ENCODE measurements around the gene PHF20.

DNA sequence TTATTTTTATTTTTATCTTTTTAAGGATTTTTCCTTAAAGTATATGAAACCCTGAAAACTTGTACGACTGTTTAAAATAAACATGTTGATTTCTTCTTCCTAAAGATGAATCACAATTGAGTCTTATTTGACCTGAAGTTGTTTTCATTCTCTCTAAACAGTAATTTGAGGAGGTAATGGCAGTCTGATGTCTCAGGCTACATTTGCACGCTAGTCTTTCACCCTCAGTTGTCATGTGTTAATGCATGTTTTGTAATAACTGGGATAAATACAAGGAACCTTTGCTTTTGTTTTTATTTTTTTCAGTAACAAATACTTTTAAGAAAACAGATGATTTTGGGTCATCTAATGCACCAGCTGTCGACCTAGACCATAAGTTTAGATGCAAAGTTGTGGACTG is 127.2 kb downstream of the PHF20 start:
- no peak for TF ChIP-seq EZH2 (IDR thresholded peaks at IDR 0.05; ENCODE audit: insufficient read depth, poor library complexity, severe bottlenecking)
- TF ChIP-seq EZH2phosphoT487 (IDR thresholded peaks at IDR 0.05; ENCODE audit: insufficient read depth, low read depth) = no peak
